Measurements from ENCODE around the gene ICA1.

Gene ICA1

DNA sequence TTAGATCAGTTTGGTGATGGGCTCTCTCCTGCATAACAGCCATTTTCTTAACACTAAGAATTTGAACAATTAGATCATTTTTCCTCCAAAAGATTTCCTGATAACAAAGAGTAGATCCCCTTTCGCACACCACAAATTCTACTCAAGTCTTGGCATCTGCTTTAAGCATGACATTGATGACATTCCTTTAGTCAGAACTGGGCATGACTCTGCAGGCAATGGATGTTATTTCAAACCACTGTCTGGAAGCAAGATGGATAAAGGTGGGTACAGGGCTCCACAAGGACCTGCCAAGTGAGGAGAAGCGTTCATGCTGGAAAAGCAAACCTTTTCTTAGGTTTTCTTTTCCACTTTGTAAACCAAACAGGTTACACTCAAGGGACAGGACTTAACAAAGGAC, 169.8 kb downstream of the ICA1 start:
- no peaks in the 10 kb centered on the region for H3K27me3 ChIP-seq (ENCODE audit: control insufficient read depth, insufficient read depth, low read length)
- no peak overlapping the region for H3K4me3 ChIP-seq (ENCODE audit: low read depth, low read length)
- no peaks in the 10 kb centered on the region for H3K36me3 ChIP-seq (ENCODE audit: control insufficient read depth, insufficient read depth, low read length)
- H3K9me3 ChIP-seq (ENCODE audit: control insufficient read depth, insufficient read depth, low read length), result no peaks in the 10 kb centered on the region
- H3K9ac ChIP-seq (ENCODE audit: low read depth, low read length), result no peak overlapping the region
- H3K4me1 ChIP-seq (ENCODE audit: control insufficient read depth, insufficient read depth, low read length), result no peaks in the 10 kb centered on the region

- Histone ChIP-seq H3K9ac (ENCODE audit: low read depth, low read length) (no peak overlapping the region), H3K27me3 (ENCODE audit: control insufficient read depth, insufficient read depth, low read length) (no peaks in the 10 kb centered on the region), H3K4me1 (ENCODE audit: control insufficient read depth, insufficient read depth, low read length) (peaks cover 8% of the 10 kb centered on the region), H3K9me3 (ENCODE audit: control insufficient read depth, insufficient read depth, low read length) (no peaks in the 10 kb centered on the region), H3K4me3 (ENCODE audit: low read depth, low read length) (no peak overlapping the region), H3K36me3 (ENCODE audit: control insufficient read depth, insufficient read depth, low read length) (no peaks in the 10 kb centered on the region)
These were observed 172.8 kb downstream of the ICA1 start for GRCh38 chr7:8089036-8089780.

DNA sequence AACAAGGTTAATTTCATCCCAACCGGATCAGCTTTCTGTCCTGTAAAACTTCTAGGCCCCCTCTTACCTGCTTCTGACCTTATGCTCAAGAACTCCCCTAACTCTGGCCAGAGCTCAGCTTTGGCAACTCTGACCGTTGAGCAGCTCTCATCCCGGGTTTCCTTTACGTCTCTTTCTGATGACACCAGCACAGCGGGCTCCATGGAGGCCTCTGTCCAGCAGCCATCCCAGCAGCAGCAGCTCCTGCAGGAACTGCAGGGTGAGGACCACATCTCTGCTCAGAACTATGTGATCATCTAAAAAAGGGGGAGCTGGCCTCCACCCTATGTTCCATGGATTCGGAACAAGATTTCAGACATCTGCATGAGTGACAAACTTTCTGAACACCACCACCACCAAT, 175.7 kb downstream of the ICA1 start:
- Histone ChIP-seq H3K4me3 (ENCODE audit: low read depth, low read length) (no peak overlapping the region), H3K36me3 (ENCODE audit: control insufficient read depth, insufficient read depth, low read length) (no peaks in the 10 kb centered on the region), H3K4me1 (ENCODE audit: control insufficient read depth, insufficient read depth, low read length) (peaks cover 8% of the 10 kb centered on the region), H3K27me3 (ENCODE audit: control insufficient read depth, insufficient read depth, low read length) (no peaks in the 10 kb centered on the region), H3K9me3 (ENCODE audit: control insufficient read depth, insufficient read depth, low read length) (no peaks in the 10 kb centered on the region), H3K9ac (ENCODE audit: low read depth, low read length) (no peak overlapping the region)

GRCh38 chr7:8085420-8085819, 176.5 kb downstream of the ICA1 start:
- Histone ChIP-seq H3K27me3 (ENCODE audit: control insufficient read depth, insufficient read depth, low read length) (no peaks in the 10 kb centered on the region), H3K36me3 (ENCODE audit: control insufficient read depth, insufficient read depth, low read length) (no peaks in the 10 kb centered on the region), H3K9ac (ENCODE audit: low read depth, low read length) (no peak overlapping the region), H3K4me1 (ENCODE audit: control insufficient read depth, insufficient read depth, low read length) (peaks cover 8% of the 10 kb centered on the region), H3K9me3 (ENCODE audit: control insufficient read depth, insufficient read depth, low read length) (no peaks in the 10 kb centered on the region), H3K4me3 (ENCODE audit: low read depth, low read length) (no peak overlapping the region)

- Histone ChIP-seq H3K9ac (ENCODE audit: low read depth, low read length) (no peak overlapping the region), H3K4me1 (ENCODE audit: control insufficient read depth, insufficient read depth, low read length) (peaks cover 8% of the 10 kb centered on the region)
These were observed 177.1 kb downstream of the ICA1 start for GRCh38 chr7:8084836-8085235.

DNA sequence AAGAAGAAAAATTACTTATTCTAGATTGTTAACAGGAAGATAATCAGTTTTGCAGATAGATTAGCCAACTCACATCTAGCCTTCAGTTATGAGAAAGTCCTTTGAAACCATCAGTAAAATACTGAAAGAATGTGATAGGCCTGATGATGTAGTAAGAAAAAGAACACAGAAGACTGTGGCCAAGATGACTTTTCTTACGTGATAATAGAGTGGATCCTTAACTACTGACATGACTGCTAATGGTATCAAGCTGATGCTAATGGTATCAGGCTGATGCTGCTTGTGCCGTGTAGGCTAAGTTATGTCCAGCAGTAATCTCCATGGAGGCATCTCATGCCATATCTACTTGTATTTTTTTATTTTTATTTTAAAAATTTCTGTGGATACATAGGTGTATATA, 179.2 kb downstream of the ICA1 start:
- no peaks in the 10 kb centered on the region for H3K36me3 ChIP-seq (ENCODE audit: control insufficient read depth, insufficient read depth, low read length)
- no peaks in the 10 kb centered on the region for H3K9me3 ChIP-seq (ENCODE audit: control insufficient read depth, insufficient read depth, low read length)
- H3K27me3 ChIP-seq (ENCODE audit: control insufficient read depth, insufficient read depth, low read length), result no peaks in the 10 kb centered on the region
- no peak overlapping the region for H3K9ac ChIP-seq (ENCODE audit: low read depth, low read length)
- H3K4me3 ChIP-seq (ENCODE audit: low read depth, low read length), result no peak overlapping the region
- peaks cover 8% of the 10 kb centered on the region for H3K4me1 ChIP-seq (ENCODE audit: control insufficient read depth, insufficient read depth, low read length)

More at GRCh38 chr7:8084836-8085235, 177.1 kb downstream of the ICA1 start:
- no peaks in the 10 kb centered on the region for H3K36me3 ChIP-seq (ENCODE audit: control insufficient read depth, insufficient read depth, low read length)
- H3K27me3 ChIP-seq (ENCODE audit: control insufficient read depth, insufficient read depth, low read length), result no peaks in the 10 kb centered on the region
- H3K4me3 ChIP-seq (ENCODE audit: low read depth, low read length), result no peak overlapping the region
- no peaks in the 10 kb centered on the region for H3K9me3 ChIP-seq (ENCODE audit: control insufficient read depth, insufficient read depth, low read length)

GRCh38 chr7:8078418-8078817, 183.5 kb downstream of the ICA1 start:
- no peak overlapping the region for H3K9ac ChIP-seq (ENCODE audit: low read depth, low read length)
- no peak overlapping the region for H3K4me3 ChIP-seq (ENCODE audit: low read depth, low read length)
- H3K36me3 ChIP-seq (ENCODE audit: control insufficient read depth, insufficient read depth, low read length), result no peaks in the 10 kb centered on the region
- H3K4me1 ChIP-seq (ENCODE audit: control insufficient read depth, insufficient read depth, low read length), result no peaks in the 10 kb centered on the region
- H3K27me3 ChIP-seq (ENCODE audit: control insufficient read depth, insufficient read depth, low read length), result no peaks in the 10 kb centered on the region
- H3K9me3 ChIP-seq (ENCODE audit: control insufficient read depth, insufficient read depth, low read length), result no peaks in the 10 kb centered on the region

DNA sequence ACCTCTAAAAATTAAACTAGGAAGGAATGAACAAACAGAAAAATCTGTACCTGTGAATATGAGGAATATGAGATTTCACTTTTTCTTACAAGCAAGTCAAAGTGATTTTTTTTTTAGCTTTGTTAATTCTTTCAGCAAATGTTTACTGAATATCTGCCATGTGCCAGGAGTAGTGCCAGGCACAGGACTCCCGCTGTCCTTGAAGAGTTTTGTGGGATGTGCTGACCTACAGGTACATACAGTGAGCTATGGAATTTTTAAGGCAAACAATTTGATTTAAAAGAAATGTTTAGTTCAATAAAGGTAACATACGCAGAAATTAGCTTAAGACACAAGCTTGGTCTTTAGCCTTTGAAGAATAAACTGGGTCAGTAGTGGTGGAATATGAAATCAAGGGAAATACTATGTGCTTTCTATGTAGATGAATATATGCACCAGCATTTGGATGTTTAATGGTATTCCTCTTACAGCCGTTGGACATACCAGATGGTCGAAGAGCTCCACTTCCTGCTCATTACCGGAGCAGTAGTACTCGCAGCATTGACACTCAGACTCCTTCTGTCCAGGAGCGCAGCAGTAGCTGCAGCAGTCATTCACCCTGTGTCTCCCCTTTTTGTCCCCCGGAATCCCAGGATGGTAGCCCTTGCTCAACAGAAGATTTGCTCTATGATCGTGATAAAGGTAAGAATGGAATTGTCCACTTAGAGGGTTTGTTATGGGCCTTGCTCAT, 191.4 kb downstream of the ICA1 start:
- peaks cover 5% of the 10 kb centered on the region for H3K4me1 ChIP-seq (ENCODE audit: control insufficient read depth, insufficient read depth, low read length)
- no peaks in the 10 kb centered on the region for H3K27me3 ChIP-seq (ENCODE audit: control insufficient read depth, insufficient read depth, low read length)
- no peak overlapping the region for H3K9ac ChIP-seq (ENCODE audit: low read depth, low read length)
- H3K4me3 ChIP-seq (ENCODE audit: low read depth, low read length), result no peak overlapping the region
- H3K36me3 ChIP-seq (ENCODE audit: control insufficient read depth, insufficient read depth, low read length), result no peaks in the 10 kb centered on the region
- H3K9me3 ChIP-seq (ENCODE audit: control insufficient read depth, insufficient read depth, low read length), result no peaks in the 10 kb centered on the region

DNA sequence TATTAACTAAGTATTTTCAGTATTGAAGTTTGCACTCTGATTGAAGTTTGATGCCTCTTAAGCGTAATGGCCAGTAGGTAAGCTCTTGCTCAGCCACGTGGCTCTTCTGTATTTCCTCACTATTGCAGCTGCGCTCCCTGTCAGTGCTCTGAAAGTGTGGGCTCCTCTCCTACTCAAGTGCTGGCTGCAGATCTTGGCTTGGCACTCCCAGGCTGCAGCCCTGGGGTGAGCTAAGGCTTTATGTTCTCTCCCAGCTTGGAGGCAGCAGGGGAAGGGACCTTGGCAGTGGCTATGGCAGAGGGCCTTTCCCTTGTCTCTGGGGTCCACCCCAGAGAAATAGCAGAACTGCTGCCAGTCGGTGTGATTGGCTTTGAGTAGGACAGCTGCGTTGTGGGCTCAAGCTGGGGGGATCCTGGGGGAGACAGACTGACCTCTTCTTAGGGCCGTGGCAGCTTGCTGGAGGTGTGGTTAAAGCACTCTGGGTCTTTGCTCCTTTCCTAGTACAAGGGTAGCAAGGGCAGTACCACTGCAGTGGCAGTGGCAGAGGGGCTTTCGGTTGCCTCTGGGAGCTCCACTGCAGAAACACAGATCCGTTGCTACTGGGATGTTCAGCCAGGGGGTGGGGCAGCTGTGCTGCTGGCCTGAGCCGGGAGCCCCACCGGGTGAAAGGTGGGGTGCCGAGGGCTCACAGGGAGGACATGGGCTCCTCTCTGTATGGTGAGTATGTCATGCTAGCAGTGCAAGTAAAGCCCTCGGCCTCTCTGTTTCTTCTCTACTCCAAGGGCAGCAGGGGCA, 192.9 kb downstream of the ICA1 start:
- Histone ChIP-seq H3K36me3 (ENCODE audit: control insufficient read depth, insufficient read depth, low read length) (no peaks in the 10 kb centered on the region), H3K9me3 (ENCODE audit: control insufficient read depth, insufficient read depth, low read length) (no peaks in the 10 kb centered on the region), H3K4me1 (ENCODE audit: control insufficient read depth, insufficient read depth, low read length) (peaks cover 5% of the 10 kb centered on the region), H3K4me3 (ENCODE audit: low read depth, low read length) (no peak overlapping the region), H3K9ac (ENCODE audit: low read depth, low read length) (no peak overlapping the region), H3K27me3 (ENCODE audit: control insufficient read depth, insufficient read depth, low read length) (no peaks in the 10 kb centered on the region)

GRCh38 chr7:8065356-8065813, 196.6 kb downstream of the ICA1 start:
- no peaks in the 10 kb centered on the region for H3K36me3 ChIP-seq (ENCODE audit: control insufficient read depth, insufficient read depth, low read length)
- no peak overlapping the region for H3K9ac ChIP-seq (ENCODE audit: low read depth, low read length)
- H3K4me3 ChIP-seq (ENCODE audit: low read depth, low read length), result no peak overlapping the region
- peaks cover 5% of the 10 kb centered on the region for H3K4me1 ChIP-seq (ENCODE audit: control insufficient read depth, insufficient read depth, low read length)
- H3K9me3 ChIP-seq (ENCODE audit: control insufficient read depth, insufficient read depth, low read length), result no peaks in the 10 kb centered on the region
- H3K27me3 ChIP-seq (ENCODE audit: control insufficient read depth, insufficient read depth, low read length), result no peaks in the 10 kb centered on the region

GRCh38 chr7:8064828-8065227, 197.1 kb downstream of the ICA1 start:
- peaks cover 5% of the 10 kb centered on the region for H3K4me1 ChIP-seq (ENCODE audit: control insufficient read depth, insufficient read depth, low read length)
- H3K27me3 ChIP-seq (ENCODE audit: control insufficient read depth, insufficient read depth, low read length), result no peaks in the 10 kb centered on the region
- no peaks in the 10 kb centered on the region for H3K9me3 ChIP-seq (ENCODE audit: control insufficient read depth, insufficient read depth, low read length)
- H3K36me3 ChIP-seq (ENCODE audit: control insufficient read depth, insufficient read depth, low read length), result no peaks in the 10 kb centered on the region
- no peak overlapping the region for H3K9ac ChIP-seq (ENCODE audit: low read depth, low read length)
- H3K4me3 ChIP-seq (ENCODE audit: low read depth, low read length), result no peak overlapping the region

Measured in iPS-15b (cell line).